Measurements from ENCODE around the gene FLRT1.

Gene FLRT1

DNA sequence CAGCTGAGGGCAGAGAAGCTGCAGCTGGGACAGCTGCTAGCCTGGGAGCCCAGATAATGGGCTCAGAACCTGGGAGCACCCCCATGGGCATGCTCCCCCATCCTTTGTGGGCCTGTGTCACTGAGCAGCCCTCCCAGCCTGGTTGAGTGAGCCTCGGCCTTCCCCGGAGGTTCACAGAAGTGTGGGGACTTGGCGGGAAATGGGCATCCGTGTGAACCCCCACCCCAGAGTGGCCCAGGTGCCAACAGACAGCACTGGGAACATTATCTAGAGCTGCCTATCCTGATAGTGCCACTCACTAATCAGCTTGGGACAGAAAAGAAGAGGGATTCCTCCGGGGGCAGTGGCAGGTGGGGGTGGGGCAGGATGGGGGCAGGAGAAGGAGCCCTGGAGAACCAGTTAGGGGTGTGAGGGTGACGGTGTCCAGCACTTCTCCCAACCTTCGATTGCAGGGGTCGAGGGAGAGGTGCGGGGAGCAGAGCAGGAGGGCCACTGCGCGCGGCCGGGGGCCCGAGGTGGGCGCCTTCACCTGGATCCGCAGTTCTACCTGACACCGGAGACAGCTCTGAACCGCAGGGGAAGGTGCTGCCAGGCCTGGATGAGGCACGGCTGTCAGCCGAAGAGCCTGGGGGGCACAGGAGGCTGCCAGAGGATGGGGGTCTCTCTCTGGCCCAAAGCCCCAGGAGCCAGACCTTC, 33.1 kb downstream of the FLRT1 start:
- no peak for DNase-seq

DNA sequence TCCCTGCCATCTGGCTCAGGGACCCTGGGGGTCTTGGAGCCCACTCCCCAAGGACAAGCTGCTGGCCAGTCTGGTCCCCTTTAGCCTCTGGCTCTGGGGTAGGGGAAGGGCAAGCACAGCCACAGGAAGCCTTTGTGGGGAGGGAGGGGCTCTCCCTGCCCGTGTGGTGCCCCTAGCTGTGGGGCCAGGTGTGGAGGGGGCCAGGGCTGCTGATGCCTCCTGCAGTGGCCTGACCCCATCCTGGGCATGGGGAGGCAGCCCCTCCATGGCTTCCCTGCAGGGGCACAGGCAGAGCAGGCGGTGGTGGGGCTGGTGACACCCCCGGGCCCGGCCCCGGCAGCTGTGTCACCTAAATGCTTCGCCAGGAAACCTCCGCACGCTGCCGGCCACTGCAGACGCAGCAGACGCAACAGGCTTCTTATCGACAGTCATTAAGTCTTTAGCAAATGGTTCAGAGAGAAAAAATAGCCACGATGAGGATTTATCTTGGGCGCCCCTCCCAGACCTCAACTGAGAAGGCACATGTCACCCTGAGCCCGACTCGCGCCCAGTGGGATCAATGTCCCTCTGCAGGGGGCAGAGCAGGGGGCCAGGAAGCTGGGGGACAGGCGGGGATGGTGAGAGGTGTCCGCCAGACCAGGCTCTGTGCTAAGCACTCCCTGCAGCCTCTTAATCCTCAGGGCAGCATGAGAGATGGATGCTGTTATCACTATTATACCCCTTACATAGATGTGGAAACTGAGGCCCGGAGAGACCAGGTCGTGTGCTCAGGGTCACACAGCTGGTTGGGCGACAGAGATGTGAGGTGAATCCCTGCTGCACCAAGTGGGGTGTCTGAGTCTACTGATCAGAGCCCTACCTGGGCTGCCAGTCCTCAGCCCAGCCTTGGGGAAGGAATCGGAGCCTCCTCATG, 33.9 kb downstream of the FLRT1 start:
- DNase-seq: no peak

DNA sequence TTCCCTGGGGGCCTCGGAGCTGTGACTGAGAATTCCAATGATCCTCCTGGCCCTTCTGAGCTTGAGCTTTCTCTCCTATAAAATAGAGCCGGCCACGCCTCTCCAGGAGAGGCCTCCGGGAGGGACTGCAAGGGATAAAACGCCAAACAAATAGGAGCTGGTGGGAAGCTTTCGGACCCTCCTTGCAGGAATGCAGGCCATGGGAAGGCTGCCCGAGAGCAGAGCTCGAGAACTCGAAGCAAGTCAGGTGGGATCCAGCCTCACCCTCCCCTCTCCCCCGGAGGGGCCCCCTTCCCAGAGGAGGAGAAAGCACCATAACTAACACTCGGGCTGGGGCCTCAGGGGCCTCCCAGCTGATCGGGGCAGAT, 34.6 kb downstream of the FLRT1 start:
- no peak for DNase-seq

DNA sequence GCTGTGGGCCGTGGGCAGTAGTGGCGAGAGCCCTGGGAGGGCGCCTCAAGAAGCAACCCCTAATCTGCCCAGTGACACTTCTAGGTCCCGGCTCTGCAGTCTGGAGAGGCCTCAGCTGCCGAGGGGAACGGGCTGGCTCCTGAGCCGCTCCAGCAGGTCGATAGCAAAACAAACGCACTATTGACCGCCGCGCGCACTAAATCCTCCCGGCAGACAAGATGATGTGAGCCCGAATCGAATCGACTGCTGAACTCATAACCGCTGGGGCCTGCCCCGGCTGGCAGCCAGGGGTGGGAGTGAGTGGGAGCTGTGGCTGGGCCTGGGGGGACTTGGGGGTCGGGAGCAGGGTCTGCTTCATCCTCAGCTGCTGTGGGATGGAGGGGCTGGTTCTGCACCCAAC, 36.1 kb downstream of the FLRT1 start:
- no peak for DNase-seq

DNA sequence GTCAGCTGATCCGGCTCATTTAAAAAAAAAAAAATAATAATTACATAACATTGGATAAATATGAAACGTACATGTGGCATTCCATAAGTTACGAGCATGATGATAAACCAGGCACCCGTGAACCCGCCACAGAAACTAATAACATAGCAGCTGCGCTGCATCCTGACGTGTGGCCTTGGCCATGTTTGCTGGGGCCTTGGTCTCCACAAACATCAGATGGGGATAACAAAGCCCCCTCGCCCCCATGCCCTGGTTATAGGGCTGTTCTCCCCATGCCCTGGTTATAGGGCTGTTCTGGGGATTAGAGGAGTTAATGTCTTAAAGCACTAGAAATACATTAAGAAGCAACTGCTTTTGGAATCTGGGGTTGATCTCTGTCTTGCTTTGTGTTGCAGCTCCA, 36.7 kb downstream of the FLRT1 start:
- no peak for DNase-seq

DNA sequence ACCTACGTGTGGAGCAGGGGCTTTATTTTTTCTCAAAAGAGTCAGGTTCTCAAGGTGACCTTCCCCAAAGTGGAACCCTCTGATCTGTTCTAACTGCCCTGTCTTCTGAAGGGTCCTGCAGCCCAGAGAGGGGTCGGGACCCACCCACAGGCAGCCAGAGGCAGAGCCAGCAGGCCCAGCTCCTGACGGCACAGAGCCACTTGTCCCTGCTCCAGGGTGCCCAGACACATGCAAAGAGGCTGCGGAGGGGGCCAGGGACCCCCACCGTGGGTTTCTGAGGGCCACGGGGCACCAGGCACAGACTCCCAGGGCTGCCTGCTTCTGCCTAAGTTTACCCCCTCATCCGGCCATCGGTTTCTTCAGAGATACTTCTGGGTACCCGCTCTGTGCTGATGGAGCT, 37.1 kb downstream of the FLRT1 start:
- no peak for DNase-seq

DNA sequence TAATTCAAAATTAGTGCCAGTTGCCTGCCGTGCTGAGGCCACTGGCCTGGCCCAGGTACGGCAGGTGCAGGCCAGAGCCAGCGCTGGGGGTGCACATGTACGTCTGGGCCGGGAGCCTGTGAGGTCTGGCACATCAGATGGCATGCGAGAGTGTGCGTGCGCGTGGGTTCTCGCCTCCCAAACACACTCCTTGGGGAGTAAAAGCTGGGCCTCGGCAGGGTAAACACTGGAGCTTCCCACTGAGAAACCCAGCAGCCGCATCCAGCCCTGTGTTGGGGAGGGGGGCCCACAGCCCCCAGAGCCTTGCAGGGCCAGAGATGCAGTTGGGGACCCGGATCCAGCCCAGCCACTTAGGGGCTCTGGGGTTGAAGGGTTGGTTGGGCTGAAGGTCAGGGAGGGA, 37.8 kb downstream of the FLRT1 start:
- no peak for DNase-seq

DNA sequence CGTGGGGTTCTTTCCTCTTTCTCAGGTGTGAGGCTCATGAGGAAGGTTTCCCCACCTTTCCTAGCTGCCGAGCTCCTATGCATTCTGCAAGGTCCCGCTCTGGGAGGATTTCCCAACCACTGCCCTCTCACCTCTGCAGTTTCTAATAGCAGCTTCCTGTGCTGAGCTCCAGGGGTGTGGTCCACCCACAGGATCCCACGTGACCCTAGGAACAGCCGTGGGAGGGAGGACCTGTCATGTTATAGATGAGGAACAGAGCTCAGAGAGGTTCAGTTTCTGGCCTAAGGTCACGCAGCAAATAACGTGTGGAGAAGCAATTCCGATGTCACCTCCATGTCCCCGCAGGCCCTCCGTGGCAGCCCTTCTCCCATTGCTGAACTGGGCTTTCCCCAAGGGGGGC, 38.5 kb downstream of the FLRT1 start:
- no peak for DNase-seq

DNA sequence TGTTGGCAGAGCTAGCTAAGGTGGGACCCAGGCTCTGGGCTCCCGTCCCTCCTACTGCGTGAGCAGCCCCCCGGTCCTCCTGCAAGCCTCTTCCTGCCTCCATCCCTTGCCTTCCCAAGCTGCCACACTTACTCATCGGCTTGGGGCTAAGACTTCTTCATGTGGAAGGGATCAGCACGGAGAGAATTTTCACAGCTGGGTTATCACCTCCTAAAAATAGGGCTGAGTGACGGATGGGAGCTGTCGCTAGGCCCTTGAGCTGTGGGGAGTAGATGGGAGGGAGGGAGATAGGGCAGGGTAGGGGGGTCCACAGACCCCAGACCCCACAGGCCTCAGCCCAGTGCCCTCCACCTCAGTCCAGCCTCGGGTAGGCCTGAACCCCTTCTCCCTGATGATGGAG, 41.0 kb downstream of the FLRT1 start:
- DNase-seq: no peak

DNA sequence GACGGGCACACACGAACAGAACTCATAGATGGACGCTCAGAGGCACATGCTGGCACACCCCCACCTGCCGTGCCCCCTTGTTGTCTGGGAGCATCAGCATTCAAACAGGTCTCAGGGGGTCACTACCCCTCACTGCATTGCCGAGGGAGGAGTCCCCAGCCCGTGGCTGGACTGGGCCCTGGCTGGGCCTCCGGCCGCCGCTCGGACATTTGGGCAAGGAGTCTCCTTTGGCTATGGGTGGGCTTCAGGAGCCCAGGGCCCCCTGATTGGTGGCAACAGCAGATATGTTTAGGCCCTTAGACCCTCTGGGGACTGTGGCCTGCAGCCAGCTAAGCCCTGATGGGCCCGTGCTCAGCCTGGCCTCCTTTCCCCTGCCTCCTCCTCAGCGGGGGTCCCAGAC, 41.9 kb downstream of the FLRT1 start:
- DNase-seq: no peak

DNA sequence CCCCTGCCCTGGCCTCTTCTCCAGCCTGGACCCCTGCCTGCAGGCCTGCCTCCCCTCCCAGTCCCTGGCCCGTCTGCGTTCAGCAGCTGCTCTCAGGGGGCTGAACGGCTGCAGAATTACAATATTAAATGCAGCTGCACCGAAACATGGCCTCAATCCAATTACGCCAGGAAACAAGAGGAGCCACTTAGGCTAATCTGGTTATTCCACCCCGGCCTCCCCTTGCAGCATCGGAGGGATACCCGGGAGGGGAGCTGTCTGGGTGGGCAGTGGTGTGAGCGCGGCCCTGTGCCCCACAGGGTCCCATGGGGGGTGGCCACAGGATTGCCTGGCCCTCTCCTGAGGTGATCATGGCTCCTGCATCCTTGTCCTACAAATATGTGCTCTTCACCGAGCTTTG, 42.6 kb downstream of the FLRT1 start:
- no peak for DNase-seq

DNA sequence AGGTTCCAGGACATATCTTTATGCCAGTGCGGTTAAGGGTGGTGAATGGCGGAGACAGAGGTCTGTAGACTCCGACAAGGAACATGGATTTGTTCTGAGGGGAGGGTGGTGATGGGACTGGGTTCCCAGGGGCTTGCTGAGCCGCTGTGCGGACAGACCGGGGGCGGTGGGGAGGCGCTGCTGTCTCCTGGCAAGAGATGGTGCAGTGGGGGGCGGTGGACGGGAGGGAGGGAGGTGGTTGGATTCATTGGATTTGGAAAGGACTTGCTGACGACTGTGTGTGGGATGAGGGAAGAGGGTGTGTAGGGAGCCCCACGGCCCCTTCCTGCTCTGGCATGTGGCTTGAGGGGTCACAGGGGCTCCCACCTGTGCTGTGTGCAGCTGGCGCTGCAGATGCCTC, 43.2 kb downstream of the FLRT1 start:
- DNase-seq: no peak

DNA sequence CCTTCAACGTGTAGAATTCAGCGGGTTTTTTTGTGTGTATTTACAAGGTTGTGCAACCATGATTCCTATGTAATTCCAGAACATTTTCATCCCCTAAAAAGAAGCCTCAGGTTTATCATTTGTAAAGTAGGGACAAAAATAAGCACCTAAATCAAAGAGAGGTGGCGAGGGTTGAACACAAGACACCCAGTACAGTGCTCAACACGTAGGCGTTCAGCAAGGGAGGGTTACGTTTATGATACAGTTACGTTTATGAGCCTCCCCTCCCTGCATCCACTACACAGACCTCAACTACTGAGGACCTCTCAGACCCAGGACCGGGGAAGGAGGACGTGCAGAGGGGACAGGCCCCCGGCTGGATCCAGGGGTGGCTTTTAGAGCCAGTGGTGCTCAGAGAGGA, 44.7 kb downstream of the FLRT1 start:
- DNase-seq: no peak

DNA sequence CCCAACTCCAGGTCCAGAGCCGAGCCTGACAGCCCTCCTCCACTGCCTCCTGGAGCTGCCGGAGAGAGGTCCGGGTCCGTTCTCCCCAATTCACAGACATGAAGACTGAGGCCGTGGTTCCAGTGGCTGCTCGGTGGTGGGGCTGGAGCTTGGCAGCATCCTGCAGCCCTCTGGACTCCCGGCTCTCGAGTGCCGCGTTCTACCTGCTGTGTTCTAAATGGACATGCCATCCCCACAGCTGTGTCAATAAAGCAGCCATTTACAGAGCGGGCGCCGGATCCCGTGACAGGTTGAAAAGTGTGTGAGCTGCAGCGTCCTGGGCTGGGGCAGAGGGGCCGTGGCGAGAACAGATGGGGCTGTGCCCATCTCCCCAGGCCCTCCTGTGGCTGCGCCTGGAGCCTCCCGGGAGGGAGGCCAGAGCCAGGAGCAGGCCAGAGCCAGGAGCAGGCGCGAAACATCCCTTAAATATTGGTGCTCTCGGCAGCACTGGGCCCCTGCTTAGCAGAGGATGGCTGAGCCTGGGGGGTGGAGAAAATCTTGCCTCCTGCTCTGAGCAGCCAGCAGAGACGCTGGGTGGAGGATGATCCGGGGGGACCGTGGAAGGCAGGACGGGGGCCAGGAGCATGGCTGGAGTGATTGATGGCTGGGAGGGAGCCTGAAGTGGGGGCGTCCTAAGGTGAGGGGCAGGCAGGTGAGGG, 46.2 kb downstream of the FLRT1 start:
- DNase-seq: no peak

DNA sequence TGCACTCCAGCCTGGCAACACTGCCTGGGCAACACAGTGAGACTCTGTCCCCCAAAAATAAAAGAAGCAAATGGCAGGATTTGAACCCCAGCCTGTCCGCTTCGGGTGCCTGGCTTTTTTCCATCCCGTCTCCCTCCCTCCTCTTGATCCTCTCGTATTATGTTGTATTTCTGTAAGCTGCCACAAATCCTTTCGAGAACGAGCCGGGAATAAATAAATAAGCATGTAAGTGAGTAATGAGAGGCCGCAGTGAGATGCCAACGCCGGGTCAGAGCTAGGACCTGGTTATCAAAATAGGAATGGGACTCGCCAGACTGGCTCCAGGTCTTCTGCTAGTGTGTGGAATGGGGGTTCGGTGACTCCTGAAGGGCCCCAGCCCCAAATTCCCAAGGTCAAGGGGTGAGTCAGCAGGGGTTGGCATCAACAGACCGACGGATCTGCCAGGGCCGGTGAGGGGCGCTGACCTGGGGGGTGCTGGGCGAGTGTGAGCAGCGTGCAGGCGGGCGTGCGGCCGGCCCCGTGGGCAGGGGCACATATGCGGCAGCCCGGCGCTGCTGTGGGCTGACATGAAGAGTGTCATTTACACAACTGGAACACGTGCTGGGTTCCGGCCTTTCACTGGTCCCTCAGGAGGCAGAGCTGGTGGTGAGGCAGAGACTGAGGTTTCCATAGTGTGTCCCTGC, 47.8 kb downstream of the FLRT1 start:
- no peak for DNase-seq

DNA sequence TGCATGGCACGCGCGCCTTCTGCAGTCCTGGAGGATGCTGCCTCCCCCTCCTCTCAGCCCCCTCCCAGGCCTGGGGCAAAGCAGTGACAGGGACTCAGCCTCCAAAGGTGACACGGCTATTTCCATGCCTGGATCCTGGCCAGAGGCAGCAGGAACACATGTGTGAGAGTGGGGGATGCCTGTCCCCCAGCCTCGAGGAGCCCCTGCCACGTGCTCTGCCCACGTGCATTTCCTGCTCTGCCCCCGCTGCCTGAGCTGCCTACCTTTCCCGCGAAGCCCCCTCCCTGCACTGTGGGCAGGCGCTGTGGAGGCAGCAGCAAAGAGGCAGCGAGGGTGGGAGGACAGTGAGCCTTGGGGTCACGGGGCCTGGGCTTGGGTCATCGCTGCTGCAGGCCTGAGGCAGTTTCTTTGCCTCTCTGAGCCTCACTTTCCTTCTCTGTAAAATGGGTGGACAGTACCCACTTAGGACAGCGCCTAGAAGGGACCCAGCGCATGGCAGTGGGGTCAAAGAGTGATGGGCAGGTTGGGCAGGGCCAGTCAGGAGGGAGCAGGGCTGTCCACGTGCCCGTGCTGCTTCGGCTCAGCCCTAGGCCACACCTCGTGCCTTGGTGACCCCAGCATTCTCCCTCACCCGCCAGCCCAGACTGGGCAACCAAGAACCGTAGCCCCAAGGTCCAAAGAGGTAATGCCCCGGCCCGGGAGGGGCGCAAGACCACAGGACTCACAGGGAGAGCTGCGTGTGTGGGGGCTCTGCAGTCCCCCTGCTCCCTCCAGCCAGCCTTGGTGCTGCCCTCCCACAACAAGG, 48.6 kb downstream of the FLRT1 start:
- DNase-seq: no peak

DNA sequence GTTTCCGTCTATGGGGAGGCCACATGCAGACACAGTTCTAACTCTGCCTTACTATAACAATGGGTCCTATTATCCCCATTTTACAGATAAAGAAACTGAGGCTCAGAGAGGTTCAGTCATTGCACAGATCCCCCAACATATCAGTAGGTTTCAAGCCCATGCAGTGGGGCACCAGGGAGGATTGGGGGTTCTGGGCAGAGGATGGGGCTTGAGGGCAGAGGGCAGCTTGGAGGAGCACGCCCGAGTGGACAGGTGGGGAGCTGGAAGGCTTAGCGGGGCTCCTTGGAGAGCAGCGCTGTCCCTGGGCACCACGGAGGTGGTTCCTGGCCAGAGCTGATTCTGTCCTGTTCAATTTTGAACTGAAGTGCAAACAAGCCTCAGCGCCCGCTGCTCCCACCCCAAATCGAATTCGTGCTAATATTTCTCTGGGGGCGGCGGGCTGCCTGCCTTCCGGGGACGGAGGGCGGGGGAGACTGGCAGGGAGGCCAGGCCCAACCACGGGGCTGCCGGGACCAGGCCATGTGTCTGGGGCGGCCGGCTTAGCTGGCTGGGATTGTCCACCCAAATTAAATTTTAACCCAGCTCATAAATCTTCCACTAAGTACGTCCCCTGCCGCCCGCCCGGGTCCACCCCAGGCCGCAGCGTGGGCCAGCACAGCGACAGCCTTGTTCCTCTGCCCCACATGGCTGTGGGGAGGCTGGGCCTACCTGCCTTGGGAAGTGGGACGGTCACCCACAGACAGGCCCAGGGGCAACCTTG, 49.4 kb downstream of the FLRT1 start:
- DNase-seq: no peak

All from T-helper 9 cell (primary cell).